ENCODE data around the gene FAM120AOS. TPM values are rescaled to one million over a fixed set of nuclear protein-coding genes. Genes with fewer than 3 reads are reported as not detected.

Gene FAM120AOS
- 31.3 and 32.4 TPM in 2 replicates for total RNA-seq

GRCh38 chr9:93453047-93453914, at the start of gene FAM120AOS:
Gene FAM120AOS (minus strand): TSS chr9:93453581. CDS start chr9:93452709, 872 bp downstream.

GRCh38 chr9:93450945-93451815, 2.2 kb downstream of the FAM120AOS start, which contains the start of gene FAM120A:
Gene FAM120A (plus strand): TSS chr9:93451685. CDS start chr9:93451916, 231 bp downstream.

Other genes with a start within 250 kb of the FAM120AOS start
- gene FAM120A, start 1.9 kb downstream of the FAM120AOS start, total RNA-seq, result 59.2 and 63.8 TPM in 2 replicates
- 13.7 and 13.8 TPM in 2 replicates for gene PHF2, start 123.0 kb upstream of the FAM120AOS start, total RNA-seq